Activated T-cell treated with anti-CD3 and anti-CD28 coated beads for 24 hours (primary cell): Measurements from ENCODE around the gene LTC4S.

Experiments used
- DNase-seq: peaks from one replicate; pipeline ENCODE4 v3.0.0-alpha.2; 2020; ENCODE audit warnings: low read depth

The LTC4S gene

GRCh38 chr5:179795863-179796833 lies 2.4 kb downstream of the LTC4S start:
- peak; percentile 43 for DNase-seq

GRCh38 chr5:179796877-179797608 lies 3.3 kb downstream of the LTC4S start:
- DNase-seq, result no peak

- no peak for DNase-seq
Measured at GRCh38 chr5:179797741-179798140, 4.0 kb downstream of the LTC4S start.

GRCh38 chr5:179798144-179798770 lies 4.5 kb downstream of the LTC4S start:
- no peak for DNase-seq

GRCh38 chr5:179798771-179799643 lies 5.2 kb downstream of the LTC4S start:
- DNase-seq, result no peak

GRCh38 chr5:179799644-179799973 lies 5.8 kb downstream of the LTC4S start:
- DNase-seq, result no peak

- no peak for DNase-seq
Measured at GRCh38 chr5:179800071-179800695, 6.4 kb downstream of the LTC4S start.

- no peak for DNase-seq
Measured at GRCh38 chr5:179800696-179801201, 7.0 kb downstream of the LTC4S start.

- peak; percentile 74 for DNase-seq
Measured at GRCh38 chr5:179801304-179802206, 7.8 kb downstream of the LTC4S start.

GRCh38 chr5:179802207-179802883 lies 8.6 kb downstream of the LTC4S start:
- no peak for DNase-seq

- no peak for DNase-seq
Measured at GRCh38 chr5:179802950-179803562, 9.3 kb downstream of the LTC4S start.

- DNase-seq, result peak; percentile 40
Measured at GRCh38 chr5:179803651-179804554, 10.1 kb downstream of the LTC4S start.

- no peak for DNase-seq
Measured at GRCh38 chr5:179804555-179804947, 10.8 kb downstream of the LTC4S start.

GRCh38 chr5:179805070-179805528 lies 11.3 kb downstream of the LTC4S start:
- no peak for DNase-seq

GRCh38 chr5:179805529-179806249 lies 11.9 kb downstream of the LTC4S start:
- DNase-seq, result no peak

GRCh38 chr5:179806250-179807048 lies 12.7 kb downstream of the LTC4S start, which contains the start of gene MGAT4B:
TSS of gene MGAT4B (minus strand) at chr5:179806866. CDS start at chr5:179806583, 283 bp downstream.
- peak; percentile 50 for DNase-seq
